Kidney (tissue), 14 donors: ENCODE data around the gene MUC2. TPM values are rescaled to one million over a fixed set of nuclear protein-coding genes. Genes with fewer than 3 reads are reported as not detected.
A peak's percentile ranks its signal among the peaks of the same experiment; 100 is the strongest.

ENCODE experiments used
- DNase-seq, 5 donors: peaks; one replicate each; pipeline ENCODE4 v3.0.0-alpha.2; 2013 to 2020
- FAIRE-seq: peaks from 2 replicates; lab custom pipeline; 2012; peaks lifted over from hg19 to GRCh38; lab: Jason Lieb, UNC
- H3K27ac ChIP-seq, 2 donors: one replicate each; pipeline ENCODE4 v1.7.0; 2013; ENCODE audit warnings: low read depth in 2 of 2, low read length in 2 of 2, inconsistent platforms in 1 of 2
- H3K27me3 ChIP-seq: one replicate; pipeline ENCODE4 v1.7.1; 2013; ENCODE audit warnings: low read length, inconsistent platforms; ENCODE audit not compliant: control insufficient read depth, insufficient read depth
- H3K36me3 ChIP-seq, 3 donors: one replicate each; pipeline versions ENCODE4 v1.7.0 to v1.7.1; 2013; ENCODE audit warnings: low read length in 3 of 3, control low read depth in 1 of 3, inconsistent platforms in 1 of 3; ENCODE audit not compliant: insufficient read depth in 3 of 3, control insufficient read depth in 2 of 3
- H3K4me1 ChIP-seq, 3 donors: one replicate each; pipeline versions ENCODE4 v1.7.0 to v1.7.1; 2013; ENCODE audit warnings: low read length in 3 of 3, inconsistent platforms in 1 of 3, low read depth in 1 of 3; ENCODE audit not compliant: control insufficient read depth in 2 of 3, insufficient read depth in 2 of 3
- H3K4me3 ChIP-seq, 3 donors: one replicate each; pipeline versions ENCODE4 v1.7.0 to v1.8.1; 2013; ENCODE audit warnings: low read length in 3 of 3, control low read depth in 1 of 3, inconsistent platforms in 1 of 3
- H3K9ac ChIP-seq, 3 donors: one replicate each; pipeline versions ENCODE4 v1.7.0 to v1.7.1; 2013; ENCODE audit warnings: low read length in 3 of 3, control low read depth in 1 of 3, inconsistent platforms in 1 of 3
- H3K9me3 ChIP-seq, 3 donors: one replicate each; pipeline versions ENCODE4 v1.7.0 to v1.7.1; 2013; ENCODE audit warnings: low read length in 3 of 3, control low read depth in 1 of 3, inconsistent platforms in 1 of 3; ENCODE audit not compliant: control insufficient read depth in 2 of 3, insufficient read depth in 1 of 3
- intact Hi-C: fragments of 100-400 bp; cut with DNase I; formaldehyde crosslinking; loops from one replicate; pipeline ENCODE4 v1.11.1; 2022
- polyA plus RNA-seq: library from polyadenylated mRNA; stranded (reverse); fragments of 350-450 nt; fragmentation: Illumina TruSeq; extraction: RNeasy Lipid Tissue Mini Kit (QIAGEN cat#74804); gene quantifications from one replicate; pipeline ENCODE4 v1.2.3, GENCODE V29; 2014; ENCODE audit warnings: low read depth, low replicate concordance; ENCODE audit not compliant: insufficient read depth
- total RNA-seq: library from RNA; stranded (reverse); fragmentation: NEBNext Ultra II Directional; extraction: Animal tissue kit (Norgen Biotek cat#: 25700); gene quantifications from one replicate; pipeline ENCODE4 v1.2.1, GENCODE V29; 2021
- TF ChIP-seq, protein P1 (sequence below): IDR thresholded peaks from 3 replicates; pipeline ENCODE4 v1.5.1; 2012; ENCODE audit warnings: mild to moderate bottlenecking, moderate library complexity, borderline replicate concordance; ENCODE audit not compliant: insufficient read depth; ENCODE audit errors: extremely low read depth
- donor health status: control.
- donor health status: control.
- donor health status: control.
- donor health status: control.
- donor health status: control.
- donor health status: DM: yes; HTN: yes; CAD: no.
- donor health status: Normal renal cell carcinoma (clear cell type).

The MUC2 gene
- total and polyA plus RNA-seq, 2 donors from 2014 or later: not detected

GRCh38 chr11:1041471-1041870, 33.2 kb upstream of the MUC2 start:
- H3K9ac ChIP-seq: no peak overlapping the region
- H3K4me3 ChIP-seq: no peak overlapping the region
- H3K27ac ChIP-seq: no peak overlapping the region
- peaks cover 0 to 5% (median 0%) of the 10 kb centered on the region in 3 donors for H3K9me3 ChIP-seq
- DNase-seq: peak in 2 of 5 donors; percentile 33 to 68
- TF ChIP-seq, protein P1, sequence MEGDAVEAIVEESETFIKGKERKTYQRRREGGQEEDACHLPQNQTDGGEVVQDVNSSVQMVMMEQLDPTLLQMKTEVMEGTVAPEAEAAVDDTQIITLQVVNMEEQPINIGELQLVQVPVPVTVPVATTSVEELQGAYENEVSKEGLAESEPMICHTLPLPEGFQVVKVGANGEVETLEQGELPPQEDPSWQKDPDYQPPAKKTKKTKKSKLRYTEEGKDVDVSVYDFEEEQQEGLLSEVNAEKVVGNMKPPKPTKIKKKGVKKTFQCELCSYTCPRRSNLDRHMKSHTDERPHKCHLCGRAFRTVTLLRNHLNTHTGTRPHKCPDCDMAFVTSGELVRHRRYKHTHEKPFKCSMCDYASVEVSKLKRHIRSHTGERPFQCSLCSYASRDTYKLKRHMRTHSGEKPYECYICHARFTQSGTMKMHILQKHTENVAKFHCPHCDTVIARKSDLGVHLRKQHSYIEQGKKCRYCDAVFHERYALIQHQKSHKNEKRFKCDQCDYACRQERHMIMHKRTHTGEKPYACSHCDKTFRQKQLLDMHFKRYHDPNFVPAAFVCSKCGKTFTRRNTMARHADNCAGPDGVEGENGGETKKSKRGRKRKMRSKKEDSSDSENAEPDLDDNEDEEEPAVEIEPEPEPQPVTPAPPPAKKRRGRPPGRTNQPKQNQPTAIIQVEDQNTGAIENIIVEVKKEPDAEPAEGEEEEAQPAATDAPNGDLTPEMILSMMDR: no peak
- no peaks in the 10 kb centered on the region for H3K36me3 ChIP-seq
- no peak for FAIRE-seq
- no peaks in the 10 kb centered on the region for H3K27me3 ChIP-seq
- intact Hi-C loops: loop anchor here (10.0 kb wide), 1 partner anchor 187 kb away; no protein-coding TSS in a partner anchor
- H3K4me1 ChIP-seq: peaks cover 0 to 6% (median 0%) of the 10 kb centered on the region in 3 donors

- Histone ChIP-seq H3K9me3 (peaks cover 0 to 5% (median 0%) of the 10 kb centered on the region in 3 donors), H3K36me3 (no peaks in the 10 kb centered on the region), H3K9ac (no peak overlapping the region), H3K27me3 (no peaks in the 10 kb centered on the region), H3K4me3 (no peak overlapping the region), H3K4me1 (peaks cover 0 to 6% (median 0%) of the 10 kb centered on the region in 3 donors), H3K27ac (no peak overlapping the region)
- TF ChIP-seq, protein P1: no peak
- FAIRE-seq: no peak
- DNase-seq: peak in 2 of 5 donors; percentile 35 to 70
- intact Hi-C loops: loop anchor here (10.0 kb wide), 1 partner anchor 187 kb away; no protein-coding TSS in a partner anchor
Measured at GRCh38 chr11:1041936-1042608, 32.6 kb upstream of the MUC2 start.

DNA sequence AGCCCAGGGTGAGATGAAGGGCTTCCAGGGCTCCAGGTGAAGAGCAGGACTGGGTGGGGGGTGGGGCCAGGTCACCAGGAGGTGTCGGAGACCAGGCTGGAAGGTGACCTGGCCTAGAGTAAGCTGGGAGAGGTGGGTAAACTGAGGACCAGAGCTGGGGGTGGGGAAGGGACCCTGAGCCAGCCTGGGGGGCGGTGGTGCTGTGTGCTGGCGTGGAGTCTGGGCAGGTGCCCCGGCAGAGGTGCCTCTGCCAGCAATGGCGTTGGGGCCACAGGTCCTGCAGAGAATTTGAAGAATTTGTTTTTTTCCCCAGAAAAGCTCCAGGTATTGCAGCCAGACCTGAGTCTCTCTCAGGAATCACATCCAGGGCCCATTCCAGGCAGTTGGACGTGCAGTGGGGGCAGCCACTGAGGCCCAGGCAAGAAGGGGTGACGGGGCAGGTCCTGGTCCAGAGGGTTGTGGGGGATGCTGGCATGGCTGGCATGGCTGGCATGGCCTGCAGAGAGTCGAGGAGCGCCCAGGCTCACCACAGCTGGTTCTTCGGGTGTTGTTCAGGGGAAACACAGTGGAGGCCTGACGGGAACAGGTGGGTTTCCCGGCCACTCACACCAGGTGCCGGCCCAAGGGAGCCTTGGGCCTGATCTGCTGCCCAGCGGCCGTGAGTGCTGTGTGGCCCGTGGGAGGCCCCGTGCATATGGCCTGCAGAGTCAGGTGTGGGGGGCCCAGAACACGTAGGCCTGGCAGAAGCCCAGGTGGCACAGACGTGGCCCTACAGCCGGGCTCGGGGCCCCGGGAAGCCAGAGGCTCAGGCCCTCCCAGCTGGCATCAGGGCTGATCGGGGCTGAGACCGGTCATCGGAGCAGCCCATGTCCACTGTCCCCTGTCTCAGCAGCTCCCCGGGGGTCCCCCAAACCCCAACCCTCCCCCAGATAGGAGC, 31.8 kb upstream of the MUC2 start:
- H3K36me3 ChIP-seq: no peaks in the 10 kb centered on the region
- H3K9ac ChIP-seq: no peak overlapping the region
- FAIRE-seq (no peak), DNase-seq (peak in 2 of 5 donors; percentile 35 to 69)
- no peaks in the 10 kb centered on the region for H3K27me3 ChIP-seq
- no peak overlapping the region for H3K27ac ChIP-seq
- TF ChIP-seq, protein P1: no peak
- intact Hi-C loops: loop anchor here (10.0 kb wide), 1 partner anchor 188 kb away; no protein-coding TSS in a partner anchor
- H3K4me1 ChIP-seq: peaks cover 0 to 8% (median 0%) of the 10 kb centered on the region in 3 donors
- H3K9me3 ChIP-seq: peaks cover 0 to 5% (median 0%) of the 10 kb centered on the region in 3 donors
- H3K4me3 ChIP-seq: no peak overlapping the region
